ENCODE results near the gene DSTN. TPM values are rescaled to one million over a fixed set of nuclear protein-coding genes. Genes with fewer than 3 reads are reported as not detected.

DSTN gene
- total RNA-seq, 1 experiment from 2014 or later: 218 TPM

- DNase-seq (ENCODE audit: low read depth): no peak
Measured at GRCh38 chr20:17611540-17612286, 41.8 kb downstream of the DSTN start.

GRCh38 chr20:17612287-17612991 lies 42.6 kb downstream of the DSTN start:
- no peak for DNase-seq (ENCODE audit: low read depth)

- DNase-seq (ENCODE audit: low read depth): no peak
Measured at GRCh38 chr20:17612992-17613327, 43.1 kb downstream of the DSTN start.

GRCh38 chr20:17613328-17614175 lies 43.7 kb downstream of the DSTN start:
- no peak for DNase-seq (ENCODE audit: low read depth)

DNA sequence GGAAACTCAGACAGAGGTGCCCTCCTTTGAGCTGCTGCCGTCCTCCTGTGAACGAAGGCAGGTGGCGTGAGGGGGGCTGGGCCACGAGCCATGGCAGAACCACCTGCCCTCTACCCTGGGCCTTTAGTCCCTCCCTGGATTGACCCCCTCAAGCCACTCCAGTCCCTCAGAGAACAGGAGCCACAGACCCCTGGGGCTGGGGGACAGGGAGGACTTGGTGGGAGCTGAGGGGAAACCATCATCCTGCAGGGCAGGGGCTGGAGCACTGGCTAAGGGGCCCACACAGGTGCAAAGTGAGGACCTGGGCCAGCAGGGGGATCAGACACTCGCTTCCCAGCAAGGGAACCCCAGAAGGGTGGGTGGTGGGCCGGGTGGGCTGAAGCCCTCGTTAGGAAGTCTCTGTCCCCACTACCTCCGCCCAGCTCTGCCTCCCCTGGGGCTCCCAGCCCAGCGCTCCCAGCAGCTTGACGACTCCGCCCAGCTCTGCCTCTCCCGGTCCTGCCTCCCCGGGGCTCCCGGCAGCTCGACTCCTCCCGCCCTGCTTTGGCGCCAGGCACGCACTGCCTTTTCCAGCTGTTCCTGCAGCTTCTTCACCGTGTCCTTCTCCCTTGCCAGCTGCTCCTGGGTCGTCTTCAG lies 44.4 kb downstream of the DSTN start:
- DNase-seq (ENCODE audit: low read depth): no peak

- no peak for DNase-seq (ENCODE audit: low read depth)
Measured at GRCh38 chr20:17614812-17615644, 45.2 kb downstream of the DSTN start.

DNA sequence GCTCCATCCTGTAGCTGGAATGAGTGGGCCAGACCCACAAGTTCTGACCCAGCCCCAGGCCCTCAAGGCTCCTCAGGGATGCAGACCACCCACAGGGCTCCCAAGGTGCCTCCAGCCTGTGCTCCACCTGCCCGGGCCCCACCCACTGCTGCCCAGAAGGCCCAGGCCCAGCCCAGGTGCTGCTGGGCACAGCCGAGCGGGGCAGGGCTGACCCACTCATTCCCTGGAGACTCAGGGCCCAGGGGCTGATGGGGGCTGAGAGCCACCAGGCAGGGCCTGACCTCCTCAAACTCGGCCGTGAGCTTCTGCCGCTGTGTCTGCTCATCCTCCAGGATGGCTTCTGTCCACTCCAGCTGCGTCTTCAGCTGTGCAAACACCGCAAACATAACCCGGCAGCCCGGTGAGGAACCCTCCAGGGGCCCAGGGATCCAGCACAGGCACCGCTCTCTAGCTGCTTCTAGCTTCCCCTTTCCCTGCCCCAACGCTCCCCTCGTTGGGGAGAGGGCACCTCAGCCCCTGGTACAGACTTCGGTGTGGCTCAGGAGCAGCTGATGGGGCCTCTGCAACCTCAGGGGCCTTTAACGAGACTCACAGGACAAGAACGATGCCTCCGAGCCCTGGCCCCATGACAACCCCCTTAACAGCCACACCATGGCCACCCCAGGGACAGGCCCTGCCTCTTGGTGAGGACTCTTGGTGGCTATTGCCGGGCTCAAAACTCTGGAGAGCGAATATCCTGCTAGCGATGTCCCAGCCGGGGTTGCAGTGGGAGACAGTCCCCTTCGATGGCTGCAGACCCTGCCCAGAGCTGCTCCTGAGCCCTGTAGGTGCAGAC lies 46.0 kb downstream of the DSTN start:
- DNase-seq (ENCODE audit: low read depth): no peak

- DNase-seq (ENCODE audit: low read depth): no peak
Measured at GRCh38 chr20:17616480-17617211, 46.8 kb downstream of the DSTN start.

DNA sequence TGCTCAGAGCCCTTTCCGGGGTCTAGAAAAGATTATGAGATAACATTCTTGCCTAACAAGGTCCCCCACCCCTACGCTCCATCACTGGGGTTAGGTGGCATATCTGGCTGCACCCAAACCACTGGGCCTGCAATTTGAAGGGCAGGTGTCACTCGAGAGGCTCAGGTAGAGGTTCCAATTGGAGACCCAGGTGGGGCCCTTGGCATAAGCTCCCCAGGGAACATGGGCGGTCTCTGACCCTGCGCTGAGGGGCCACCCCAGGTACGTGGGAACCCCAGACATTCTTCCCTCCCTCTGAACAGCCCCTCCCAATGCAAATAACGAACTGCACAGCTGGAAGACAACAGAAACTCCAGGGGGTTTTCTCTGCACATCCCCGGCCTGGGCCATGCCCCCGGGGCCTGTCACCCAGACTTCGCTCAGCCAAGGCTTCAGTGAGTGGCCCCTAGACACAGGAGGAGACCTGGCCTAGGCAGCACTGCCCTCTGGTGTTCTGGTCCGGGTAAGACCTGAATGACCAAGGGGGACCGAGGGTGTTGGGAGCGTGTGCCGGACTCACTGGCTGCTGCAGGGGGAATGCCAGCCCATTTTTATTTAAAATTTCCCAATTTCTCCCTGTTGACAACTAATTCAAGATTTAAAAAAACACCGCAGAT lies 47.5 kb downstream of the DSTN start:
- DNase-seq (ENCODE audit: low read depth): no peak

DNA sequence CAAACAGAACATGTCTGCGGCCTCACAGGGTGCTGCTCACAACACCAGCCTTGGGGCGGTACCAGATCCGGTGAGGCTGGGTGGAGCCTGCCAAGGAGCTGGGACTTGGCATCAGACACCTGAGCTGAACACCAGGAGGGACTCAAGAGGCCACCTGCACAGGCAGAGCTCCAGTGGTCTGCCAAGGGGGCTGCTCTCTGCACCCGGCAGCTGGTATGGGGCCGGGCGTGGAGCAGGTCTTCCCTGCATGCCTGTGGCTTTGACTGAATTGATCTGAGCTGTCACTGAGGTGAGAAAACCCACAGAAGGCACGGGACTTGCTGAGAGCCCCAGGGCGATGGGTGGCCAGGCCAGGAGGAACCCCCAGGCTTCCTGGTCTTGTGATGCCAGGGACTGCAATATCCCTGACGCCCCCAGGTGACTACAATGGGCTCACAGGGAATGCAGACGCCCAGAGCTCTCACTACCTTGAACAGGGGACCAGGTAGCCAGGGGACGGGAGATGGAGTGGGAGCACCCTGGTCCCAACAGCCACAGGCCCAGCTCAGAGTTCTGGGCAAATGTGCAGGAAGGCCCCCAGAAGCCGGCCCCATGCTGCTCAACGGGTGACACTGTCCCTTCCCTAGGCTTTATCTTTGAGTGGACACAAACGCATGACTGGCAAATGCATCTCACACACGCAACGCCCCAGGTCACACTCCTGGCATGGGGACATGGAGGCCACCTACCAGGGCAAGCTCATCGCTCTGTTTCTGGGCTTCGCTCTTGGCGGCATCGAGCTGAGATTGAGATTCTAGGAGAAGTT lies 48.2 kb downstream of the DSTN start:
- no peak for DNase-seq (ENCODE audit: low read depth)

GRCh38 chr20:17618673-17619013 lies 48.8 kb downstream of the DSTN start:
- DNase-seq (ENCODE audit: low read depth): no peak

DNA sequence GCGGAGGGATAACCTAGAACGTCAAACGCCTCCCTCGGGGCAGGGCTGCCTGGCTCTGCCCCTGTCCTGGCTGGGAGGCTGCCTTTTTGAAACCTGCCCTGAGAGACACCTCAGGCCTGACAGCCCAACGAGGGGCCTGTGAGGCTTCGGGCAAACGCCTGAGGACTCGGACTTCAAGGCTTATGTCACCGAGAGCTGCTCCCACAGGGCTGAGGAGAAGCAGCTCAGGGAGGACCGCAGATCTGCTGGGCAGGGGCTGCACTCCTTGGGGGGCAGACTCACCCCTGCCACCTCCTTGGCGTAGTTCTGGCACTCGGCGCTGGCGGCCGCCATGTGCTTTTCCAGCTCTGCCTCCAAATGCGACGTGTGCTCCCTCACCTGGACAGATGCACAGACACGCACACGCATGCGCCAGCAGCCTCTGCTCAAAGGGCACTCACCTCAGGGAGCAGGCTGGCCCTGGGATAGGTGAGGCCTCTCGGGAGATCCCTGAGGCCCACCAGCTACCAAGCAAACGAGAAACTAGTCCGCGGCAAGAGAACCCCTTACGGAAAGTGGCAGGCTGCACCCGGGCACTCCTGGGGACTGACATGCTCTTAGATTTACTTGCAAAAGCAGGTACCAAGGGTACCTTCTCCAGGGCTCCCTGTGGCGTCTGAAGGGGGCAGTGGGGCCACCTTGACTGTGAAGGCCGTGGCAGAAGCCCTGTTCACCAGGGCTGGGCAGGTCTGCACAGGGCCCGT lies 49.6 kb downstream of the DSTN start:
- DNase-seq (ENCODE audit: low read depth): no peak

- DNase-seq (ENCODE audit: low read depth): no peak
Measured at GRCh38 chr20:17620371-17621228, 50.7 kb downstream of the DSTN start.

DNA sequence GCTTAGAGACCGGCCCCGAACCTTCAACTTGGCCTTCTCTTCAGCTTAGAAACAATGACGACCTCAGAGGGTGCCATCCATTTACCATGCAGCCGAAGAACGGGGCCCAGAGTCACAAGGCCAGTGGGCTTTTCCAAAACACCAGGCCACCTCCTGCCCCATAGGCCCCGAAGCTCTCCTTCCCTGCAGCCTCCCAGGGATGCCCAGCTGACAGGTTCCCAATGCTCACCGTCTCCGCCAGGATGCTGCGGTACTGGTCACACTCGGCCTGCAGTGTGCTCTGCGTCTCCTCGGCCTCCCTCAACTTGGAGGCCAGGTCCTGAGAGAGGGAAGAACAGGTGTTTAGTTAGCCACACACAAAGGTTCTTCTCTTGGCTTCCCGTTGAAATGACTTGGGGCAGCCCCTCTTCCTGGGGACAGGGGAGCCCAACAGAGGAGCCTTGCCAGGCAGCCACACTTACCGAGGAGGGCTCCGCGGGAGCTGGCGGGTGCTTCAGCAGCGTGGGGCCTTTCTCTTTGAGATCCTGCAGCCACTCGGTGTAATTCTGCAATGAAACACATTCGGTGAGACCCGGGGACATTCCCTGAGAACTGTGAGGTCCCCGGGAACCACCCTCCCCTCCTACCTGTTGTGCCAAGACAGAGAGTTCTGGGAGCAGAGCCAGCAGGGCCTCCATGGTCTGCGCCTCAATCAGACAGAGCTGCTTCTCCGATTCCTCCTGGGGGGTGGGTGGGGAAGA lies 51.5 kb downstream of the DSTN start:
- no peak for DNase-seq (ENCODE audit: low read depth)

DNA sequence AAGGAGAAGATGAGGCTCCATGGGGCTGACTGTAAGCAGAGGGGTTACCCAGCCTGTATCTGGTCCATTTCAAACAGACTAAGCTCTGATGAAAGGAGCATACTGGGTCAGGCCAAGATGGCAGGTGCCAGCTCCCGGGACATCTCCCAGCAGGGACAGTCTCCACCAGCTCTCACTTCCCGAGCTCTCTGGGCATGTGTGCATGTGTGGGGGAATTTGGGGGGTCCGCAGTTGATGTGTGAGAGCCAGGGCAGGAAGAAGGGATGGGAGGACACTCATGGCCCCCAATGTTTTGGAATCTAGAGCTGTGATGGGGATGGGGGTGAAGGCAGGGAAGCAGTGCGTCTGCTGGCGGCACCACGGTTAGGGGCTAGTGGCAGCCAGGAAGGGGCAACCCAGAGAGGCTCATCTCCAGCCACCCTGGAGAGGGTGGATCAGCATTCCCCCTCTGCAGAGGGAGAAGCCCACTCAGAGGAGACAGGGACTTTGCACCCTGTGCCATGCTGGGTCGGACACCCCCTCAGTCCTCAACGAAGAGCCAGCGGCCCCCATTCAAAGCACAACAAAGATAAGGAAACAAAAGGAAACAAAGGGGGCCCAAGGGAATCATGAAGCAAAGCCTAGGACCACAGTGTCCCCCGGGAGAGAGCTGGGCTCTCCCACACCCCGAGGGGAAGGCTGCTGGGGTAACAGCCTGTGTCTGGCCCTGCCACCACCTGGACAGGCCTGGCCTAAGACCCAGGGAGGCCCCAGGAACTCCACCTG lies 52.4 kb downstream of the DSTN start:
- DNase-seq (ENCODE audit: low read depth): no peak

All from LHCN-M2 (cell line).